ENCODE results near the gene TMEM154.

The TMEM154 gene

DNA sequence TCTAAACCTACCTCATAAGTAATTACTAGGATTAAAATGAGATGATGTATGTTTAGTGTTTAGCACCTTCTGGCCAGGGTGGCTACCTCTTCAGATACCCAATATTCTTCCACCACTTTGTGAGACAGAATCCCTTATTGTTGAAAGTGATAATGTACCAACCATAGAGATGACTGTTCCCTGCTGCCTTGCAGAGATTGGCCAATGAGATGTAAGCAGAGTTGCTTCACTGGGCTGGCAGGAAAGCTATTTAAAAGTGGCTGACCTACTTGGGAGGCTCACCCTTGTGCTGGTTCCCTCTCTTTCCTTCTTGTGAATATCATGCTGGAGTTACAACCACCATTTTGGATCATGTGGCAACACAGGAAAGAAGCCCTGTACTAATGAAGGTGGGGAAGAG, 58.9 kb downstream of the TMEM154 start:
- no peak for DNase-seq

GRCh38 chr4:152620218-152620617, 59.6 kb downstream of the TMEM154 start:
- DNase-seq = no peak

- DNase-seq = no peak
These were observed 60.2 kb downstream of the TMEM154 start for GRCh38 chr4:152619556-152619955.

GRCh38 chr4:152618971-152619370, 60.8 kb downstream of the TMEM154 start:
- DNase-seq = no peak

GRCh38 chr4:152616804-152617203, 63.0 kb downstream of the TMEM154 start:
- DNase-seq = no peak

DNA sequence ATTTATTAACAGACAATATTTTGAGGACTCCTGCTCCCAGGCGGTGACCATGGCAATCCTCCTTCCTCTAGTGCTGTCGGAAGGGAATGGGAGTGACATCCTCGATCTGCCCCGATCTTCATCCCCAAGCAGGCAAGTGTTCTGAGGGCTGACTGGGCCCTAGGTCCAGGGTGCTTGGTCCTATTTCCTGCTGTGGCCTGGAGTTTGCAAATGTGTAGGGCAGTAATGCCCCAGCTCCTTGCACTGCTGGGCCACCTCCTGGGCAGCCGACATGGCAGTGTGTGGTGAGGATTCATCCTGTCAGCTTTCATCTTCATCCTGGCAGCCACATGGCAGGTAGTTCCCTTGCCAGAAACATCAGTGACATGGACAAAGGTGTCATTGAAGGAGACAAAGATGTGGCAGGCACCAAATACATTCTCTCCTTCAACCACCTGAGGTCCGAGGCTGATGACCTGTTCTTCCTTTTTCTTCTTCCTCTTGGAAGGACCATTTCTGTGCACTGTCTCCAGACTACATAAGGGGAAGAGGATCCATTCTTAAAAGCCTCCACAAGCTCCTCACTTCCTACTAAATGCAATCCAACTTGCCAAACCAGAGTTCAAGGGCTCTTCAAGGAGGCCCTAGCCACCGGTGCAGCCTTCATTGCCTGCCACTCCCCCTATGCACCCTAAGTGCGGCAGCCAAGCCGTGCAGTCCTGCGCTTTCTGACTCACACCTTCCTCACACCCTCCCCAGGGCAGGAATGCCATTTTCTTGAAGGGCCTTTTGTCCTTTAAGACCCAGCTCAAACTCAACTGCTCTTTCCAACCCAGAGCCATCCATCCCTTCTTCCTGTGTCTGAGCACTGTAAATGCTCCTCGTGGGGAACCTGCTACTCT, 65.7 kb downstream of the TMEM154 start:
- DNase-seq = no peak

DNA sequence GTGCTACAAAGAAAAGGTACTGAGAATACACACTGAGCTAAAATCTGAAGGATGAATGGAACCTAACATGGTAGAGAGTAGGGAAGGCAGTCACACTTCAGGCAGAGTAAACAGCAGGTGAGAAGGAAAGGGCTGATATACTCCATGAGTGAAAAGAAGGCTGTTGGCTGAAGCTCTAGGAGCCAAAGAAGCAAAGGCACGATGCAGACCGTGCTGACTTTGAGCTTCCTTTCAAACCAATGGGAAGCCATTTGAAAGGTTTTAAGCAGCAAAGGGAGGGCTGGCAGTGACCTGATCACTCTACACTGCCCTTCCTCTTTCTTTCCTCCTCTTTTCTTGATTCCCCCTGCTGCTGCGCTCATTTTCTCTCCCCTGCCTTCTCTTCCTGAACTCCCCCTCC, 66.4 kb downstream of the TMEM154 start:
- DNase-seq = no peak

DNA sequence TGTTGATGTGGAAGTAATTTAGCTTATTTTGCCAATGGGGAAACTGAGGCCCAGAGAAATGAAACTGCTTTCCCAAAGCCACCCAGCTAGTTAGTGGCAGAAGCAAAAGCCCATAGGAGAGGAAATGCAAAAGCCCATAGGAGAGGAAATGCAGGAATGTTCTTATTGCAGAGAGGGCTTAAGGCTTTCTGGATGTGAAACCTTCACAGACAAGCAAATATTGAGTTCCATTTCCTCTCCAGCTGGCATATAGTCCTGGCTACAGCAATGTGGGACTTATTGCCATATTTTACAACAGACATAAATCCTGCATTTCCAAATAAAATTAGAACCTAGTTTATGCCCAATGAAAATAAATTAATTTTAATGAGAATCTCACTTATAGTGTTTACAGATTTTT, 69.7 kb downstream of the TMEM154 start:
- no peak for DNase-seq

DNA sequence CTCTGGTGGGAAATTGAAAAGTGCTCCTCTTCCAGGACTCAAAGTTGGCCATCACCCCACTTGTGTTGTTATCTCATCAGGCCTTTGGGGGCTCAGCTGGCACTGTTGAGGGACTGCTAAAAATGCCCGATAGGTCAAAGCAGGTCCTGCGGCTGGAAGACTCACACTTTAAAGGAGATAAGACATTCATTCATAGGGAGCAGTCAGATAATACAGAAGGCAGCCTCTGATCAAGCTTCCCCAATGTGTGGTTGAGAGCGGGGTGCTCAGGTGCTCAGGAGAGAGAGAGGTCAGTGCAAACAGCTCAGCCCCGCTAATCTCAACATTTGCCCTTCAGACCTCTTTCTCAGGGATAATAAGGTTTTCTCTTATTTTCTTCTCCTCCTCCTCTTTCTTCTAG, 70.3 kb downstream of the TMEM154 start:
- DNase-seq = no peak

DNA sequence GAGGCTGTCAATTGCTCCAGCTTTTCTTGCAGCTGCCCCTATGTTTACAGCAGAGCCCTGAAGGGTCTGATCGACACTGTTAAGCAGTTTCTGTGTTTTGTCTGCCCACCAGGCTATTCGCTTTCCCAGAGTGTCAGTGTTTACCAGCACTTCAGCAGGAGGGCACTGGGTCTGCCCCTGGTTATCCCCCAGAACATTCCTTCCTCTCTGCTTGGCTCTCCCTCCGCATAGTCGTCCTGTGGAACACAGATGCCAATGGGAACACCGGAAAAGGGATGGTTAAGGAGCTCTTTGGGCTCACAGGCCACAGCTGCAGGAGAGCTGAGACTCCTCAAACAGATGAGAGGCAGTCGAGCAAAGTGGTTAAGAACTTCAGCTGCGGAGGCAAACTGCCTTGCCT, 72.6 kb downstream of the TMEM154 start:
- DNase-seq = no peak

GRCh38 chr4:152606753-152607152, 73.0 kb downstream of the TMEM154 start:
- no peak for DNase-seq

DNA sequence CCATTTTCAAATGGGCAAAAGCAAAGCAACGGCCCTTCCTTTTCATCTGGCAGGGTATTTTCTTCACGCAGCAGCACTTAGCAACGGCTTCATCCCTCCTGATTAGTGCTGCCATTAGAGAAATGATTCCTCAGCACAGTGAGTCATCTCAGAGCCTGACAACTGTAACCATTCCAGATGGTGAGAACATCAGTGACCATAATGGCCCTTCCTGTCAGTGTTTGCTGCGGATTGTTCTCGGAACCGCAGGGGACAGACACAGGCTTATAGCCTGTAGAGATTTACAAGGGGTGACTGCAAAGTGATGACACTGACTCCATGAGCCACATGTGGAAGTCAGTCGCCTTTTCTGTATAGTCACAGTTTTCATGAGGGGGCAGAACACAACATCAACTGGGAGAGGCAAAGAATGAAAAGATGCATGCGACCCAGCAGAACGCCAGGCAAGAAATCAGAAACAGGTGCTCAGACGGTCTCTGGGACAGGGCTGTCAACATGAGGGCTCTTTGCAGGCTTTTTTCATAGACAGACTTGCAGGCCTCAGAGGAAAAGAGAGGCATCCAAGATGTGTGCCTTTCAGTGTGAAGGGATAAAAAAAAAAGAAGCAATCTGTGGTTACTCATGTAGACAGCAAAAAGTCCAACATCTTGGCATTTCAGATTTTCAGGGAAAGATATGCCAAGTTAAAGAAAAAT, 74.0 kb downstream of the TMEM154 start:
- DNase-seq = no peak

DNA sequence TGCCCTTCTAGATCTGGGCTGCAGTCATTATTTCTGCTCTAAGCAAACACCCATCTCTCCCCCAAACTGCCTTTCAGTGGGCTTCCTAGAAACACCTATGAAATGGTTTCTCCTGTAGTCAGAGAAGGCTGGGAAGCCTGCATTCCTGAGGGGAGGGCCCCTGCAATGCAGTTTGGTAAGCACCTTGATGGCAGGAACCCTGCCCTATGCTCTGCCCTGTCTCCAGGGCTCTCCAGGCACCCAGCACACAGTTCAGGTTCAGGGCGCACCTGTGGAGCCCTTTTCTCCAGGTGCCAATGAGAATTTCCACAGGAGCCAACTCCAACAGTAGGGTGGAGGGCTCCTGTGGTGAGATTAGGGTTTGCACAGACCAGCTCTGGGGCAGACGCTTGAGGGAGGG, 74.8 kb downstream of the TMEM154 start:
- DNase-seq = no peak

DNA sequence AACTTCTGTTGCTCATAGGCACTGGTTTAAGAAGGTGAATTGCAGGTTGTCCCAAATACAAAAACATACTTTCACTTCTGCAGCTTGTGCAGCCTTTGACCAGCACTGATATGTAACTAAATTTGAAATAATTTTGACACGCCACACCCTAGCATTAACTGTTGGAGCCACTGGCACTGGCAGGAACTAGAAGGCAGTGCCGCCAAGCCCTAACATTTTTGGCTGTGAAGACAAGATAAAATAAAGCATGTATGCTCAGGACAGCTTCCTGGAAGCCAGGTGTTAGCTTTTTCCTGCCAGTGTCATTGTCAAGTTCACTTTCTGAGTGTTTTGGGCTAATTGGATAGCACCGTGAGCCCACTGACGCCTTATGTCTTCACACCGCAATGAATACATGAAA, 78.6 kb downstream of the TMEM154 start:
- no peak for DNase-seq

DNA sequence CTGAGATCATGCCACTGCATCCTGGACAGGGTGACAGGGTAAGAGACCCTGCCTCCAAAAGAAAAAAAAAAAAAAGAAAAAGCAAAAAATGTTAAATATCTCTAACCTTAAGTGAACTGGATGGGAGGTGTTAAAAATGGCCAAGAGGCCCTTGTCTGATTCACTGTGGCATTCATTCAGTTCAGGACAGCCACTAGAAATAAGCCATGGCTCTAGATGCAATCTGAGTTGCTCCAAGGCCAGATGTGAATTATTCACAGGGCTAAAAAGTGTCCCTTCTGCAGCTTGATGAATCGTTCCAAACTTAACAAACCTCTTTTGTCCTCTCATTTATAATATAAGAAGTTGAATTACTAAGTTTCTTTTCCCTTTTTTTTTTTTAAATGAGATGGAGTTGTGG, 80.2 kb downstream of the TMEM154 start:
- DNase-seq = no peak

DNA sequence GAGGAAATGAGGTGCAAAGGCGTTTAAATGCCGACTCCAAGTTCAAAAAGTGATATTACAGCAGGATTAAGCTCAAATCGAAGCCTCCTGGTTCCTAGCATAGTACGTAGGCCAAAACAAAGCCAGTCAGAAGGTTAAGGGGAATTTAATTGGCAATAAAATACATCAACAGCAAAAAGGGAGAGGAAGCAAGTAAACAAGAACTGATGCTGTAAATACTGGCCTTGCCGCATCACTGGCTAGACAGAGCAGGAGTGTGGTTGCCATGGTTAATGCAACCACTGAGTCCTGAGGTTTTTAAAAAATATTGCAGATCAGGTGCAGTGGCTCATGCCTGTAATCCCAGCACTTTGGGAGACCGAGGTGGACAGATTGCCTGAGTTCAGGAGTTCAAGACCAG, 80.7 kb downstream of the TMEM154 start:
- DNase-seq = no peak

GRCh38 chr4:152598454-152598853, 81.3 kb downstream of the TMEM154 start:
- no peak for DNase-seq

DNA sequence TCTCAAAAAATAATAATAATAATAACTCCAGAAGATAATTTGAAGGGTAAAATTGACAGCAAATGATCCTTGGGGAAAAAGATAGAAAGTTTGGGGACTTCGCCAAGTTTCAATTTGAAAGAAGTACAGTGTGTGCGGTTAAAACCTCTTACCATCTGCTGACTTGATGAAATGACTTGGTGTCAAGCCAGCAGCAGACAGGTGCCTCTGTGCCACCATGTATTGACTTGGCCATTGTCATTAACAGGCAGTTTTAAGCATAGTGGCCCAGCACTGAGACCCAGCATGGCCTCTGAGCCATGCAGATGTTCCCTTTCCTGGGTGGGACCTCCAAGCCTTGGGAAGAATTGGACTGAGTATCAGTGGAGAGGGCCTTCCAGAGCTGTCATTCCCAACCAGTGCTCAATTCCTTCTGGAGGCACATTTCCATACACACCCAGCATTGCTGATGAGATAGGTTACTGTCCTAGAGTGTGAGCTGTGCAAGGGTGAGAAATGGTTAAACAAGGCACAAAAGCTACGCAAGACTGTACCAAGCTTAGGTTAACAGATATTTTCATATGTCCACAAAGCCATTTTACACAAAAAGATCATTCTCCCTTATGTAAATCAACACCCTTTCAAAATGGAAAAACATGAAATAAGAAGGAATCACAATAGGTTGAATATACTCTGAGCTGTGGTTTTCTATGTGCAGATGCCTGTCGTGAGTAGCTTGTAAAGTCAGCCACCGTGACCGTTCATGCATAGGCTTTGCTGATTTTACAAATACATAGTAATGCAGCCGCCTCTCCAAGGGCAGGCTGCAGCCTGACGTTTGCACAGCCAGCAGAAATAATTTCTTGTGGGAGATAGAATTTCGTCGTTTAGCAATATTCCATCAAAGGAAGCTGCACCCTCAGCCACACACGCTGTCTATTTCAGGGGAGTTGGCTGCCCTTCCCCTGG, 84.5 kb downstream of the TMEM154 start:
- peak; percentile 9 for DNase-seq

DNA sequence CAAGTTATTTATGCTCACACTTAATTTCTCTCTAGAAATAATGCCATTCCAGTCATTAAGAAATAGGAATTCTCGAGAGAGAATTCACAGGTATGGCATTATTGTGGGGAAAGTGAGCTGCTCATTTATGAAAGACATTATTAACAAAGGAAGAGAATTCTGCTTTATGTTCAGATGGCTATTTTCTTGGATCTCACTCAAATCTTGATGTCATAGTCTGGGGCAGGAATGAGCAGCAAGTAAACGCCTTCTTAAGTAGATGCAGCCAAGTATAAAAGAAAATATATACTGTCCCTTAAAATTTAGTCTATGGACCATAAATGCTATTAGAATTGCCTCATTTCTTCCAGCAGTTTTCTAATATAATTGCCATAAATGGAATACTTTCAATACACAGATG, 85.7 kb downstream of the TMEM154 start:
- DNase-seq = no peak

GRCh38 chr4:152591876-152592275, 87.9 kb downstream of the TMEM154 start:
- no peak for DNase-seq

DNA sequence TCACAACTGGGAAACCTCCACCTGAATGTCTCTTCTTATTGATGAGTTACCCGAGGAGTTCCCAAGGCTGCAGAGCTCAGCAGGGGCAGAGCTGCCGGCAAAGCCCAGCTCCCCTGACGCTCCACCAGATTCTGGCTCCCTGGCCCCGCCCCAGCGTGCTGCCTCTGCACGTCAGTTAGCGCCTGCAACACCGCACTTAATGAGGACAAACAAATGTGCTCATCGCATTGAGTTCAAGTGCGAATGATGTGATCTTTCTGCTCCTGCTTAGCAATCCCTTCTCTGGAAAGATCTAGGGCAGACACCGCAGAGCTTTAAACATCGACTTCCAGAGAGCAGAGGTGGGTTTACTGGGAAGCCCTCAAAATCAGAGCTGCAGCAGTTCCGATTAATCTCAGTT, 88.4 kb downstream of the TMEM154 start:
- no peak for DNase-seq

- no peak for DNase-seq
These were observed 89.4 kb downstream of the TMEM154 start for GRCh38 chr4:152590179-152591031.

Measured in NCI-H2081 treated with DMSO at 0.1 percent for 48 hours (cell line).